B cell (primary cell): ENCODE data around the gene PPIL1. TPM values are rescaled to one million over a fixed set of nuclear protein-coding genes. Genes with fewer than 3 reads are reported as not detected.
A peak's percentile ranks its signal among the peaks of the same experiment; 100 is the strongest.

Experiments used
- ATAC-seq: fragments of 200-7000 bp; cut with Tn5 transposase; one replicate; pipeline ENCODE4 v1.10.0; 2021; ENCODE audit warnings: low read depth, mild to moderate bottlenecking, moderate number of reproducible peaks, moderate library complexity
- CTCF ChIA-PET: fragments of 350-600 bp; sonication (Branson Sonifier 250); formaldehyde crosslinking; loops from one replicate; lab custom pipeline; 2021; ENCODE audit warnings: antibody characterized with exemption, inconsistent platforms; lab: Charles Lee
- POLR2A ChIA-PET: fragments of 350-600 bp; sonication (Branson Sonifier 250); formaldehyde crosslinking; loops from one replicate; lab custom pipeline; 2021; ENCODE audit warnings: antibody characterized with exemption; lab: Charles Lee
- DNase-seq: peaks from one replicate; pipeline ENCODE4 v3.0.0; 2013
- H2AFZ ChIP-seq: 2 replicates; pipeline ENCODE4 v1.6.1; 2012; ENCODE audit warnings: mild to moderate bottlenecking, low read depth, low read length; ENCODE audit not compliant: insufficient read depth, poor library complexity, severe bottlenecking
- H3K27ac ChIP-seq, 2 donors: 1 replicate in 1 of 2; 2 replicates in 1 of 2; pipeline ENCODE4 v1.5.1; 2012 to 2013; ENCODE audit warnings: low read length in 2 of 2, mild to moderate bottlenecking in 2 of 2, moderate library complexity in 1 of 2
- H3K27me3 ChIP-seq, 4 experiments: fragments of 200-600 bp in 1 of 4; sonication (generic) in 1 of 4; replicated peaks in 1 of 4; 1 replicate in 2 of 4; 2 replicates in 2 of 4; pipeline versions ENCODE4 v1.6.1 to v1.7.0; 2013 to 2016; ENCODE audit warnings: low read length in 3 of 4, mild to moderate bottlenecking in 2 of 4, mixed read lengths in 1 of 4, moderate library complexity in 1 of 4; ENCODE audit not compliant: insufficient read depth in 4 of 4, control insufficient read depth in 3 of 4; ENCODE audit errors: control extremely low read depth in 1 of 4
- H3K36me3 ChIP-seq, 2 experiments: replicated peaks in 1 of 2; 1 replicate in 1 of 2; 2 replicates in 1 of 2; pipeline versions ENCODE4 v1.6.1 to v1.7.1; 2013; ENCODE audit warnings: low read length in 1 of 2; ENCODE audit not compliant: insufficient read depth in 2 of 2, control insufficient read depth in 1 of 2; ENCODE audit errors: control extremely low read depth in 1 of 2, extremely low read depth in 1 of 2
- H3K4me1 ChIP-seq, 2 donors: fragments of 200-600 bp in 1 of 2; sonication (generic) in 1 of 2; 1 replicate in 1 of 2; 2 replicates in 1 of 2; pipeline versions ENCODE4 v1.5.1 to v1.6.1; 2013 to 2017; ENCODE audit warnings: low read length in 2 of 2; ENCODE audit not compliant: control insufficient read depth in 2 of 2, insufficient read depth in 2 of 2
- H3K4me2 ChIP-seq: replicated peaks from 2 replicates; pipeline ENCODE3; 2012; ENCODE audit warnings: mild to moderate bottlenecking, low read depth, low read length; ENCODE audit not compliant: poor library complexity, severe bottlenecking
- H3K4me3 ChIP-seq, 5 experiments: fragments of 200-600 bp in 1 of 5; sonication (generic) in 1 of 5; 1 replicate in 3 of 5; 2 replicates in 2 of 5; pipeline versions ENCODE4 v1.5.1 to v1.7.0; 2011 to 2016; ENCODE audit warnings: low read length in 4 of 5, mild to moderate bottlenecking in 4 of 5, low read depth in 2 of 5, control low read depth in 1 of 5, moderate library complexity in 1 of 5; ENCODE audit not compliant: insufficient read depth in 1 of 5; ENCODE audit errors: control extremely low read depth in 1 of 5, extremely low read depth in 1 of 5
- H3K79me2 ChIP-seq: fragments of 200-600 bp; sonication (generic); one replicate; pipeline ENCODE4 v1.6.0; 2016; ENCODE audit warnings: low read length; ENCODE audit not compliant: control insufficient read depth, insufficient read depth
- H3K9ac ChIP-seq: fragments of 200-600 bp; sonication (generic); 2 replicates; pipeline ENCODE4 v1.6.1; 2017; ENCODE audit warnings: mild to moderate bottlenecking, low read length, moderate library complexity
- H3K9me3 ChIP-seq, 3 donors: one replicate each; pipeline versions ENCODE4 v1.6.1 to v1.7.1; 2013; ENCODE audit warnings: low read length in 2 of 3; ENCODE audit not compliant: control insufficient read depth in 2 of 3, insufficient read depth in 1 of 3; ENCODE audit errors: control extremely low read depth in 1 of 3
- H4K20me1 ChIP-seq: 2 replicates; pipeline ENCODE4 v1.6.0; 2012; ENCODE audit warnings: mild to moderate bottlenecking, low read length; ENCODE audit not compliant: insufficient read depth, control insufficient read depth, poor library complexity, severe bottlenecking
- H3K27ac Mint-ChIP-seq: one replicate; pipeline ENCODE4 v1.8.0; 2021; ENCODE audit warnings: mixed read lengths
- H3K27me3 Mint-ChIP-seq: one replicate; pipeline ENCODE4 v1.8.0; 2021; ENCODE audit warnings: mixed read lengths
- H3K4me1 Mint-ChIP-seq: one replicate; pipeline ENCODE4 v1.8.0; 2021; ENCODE audit warnings: mixed read lengths
- H3K4me3 Mint-ChIP-seq: one replicate; pipeline ENCODE4 v1.8.0; 2021; ENCODE audit warnings: mixed read lengths
- H3K9me3 Mint-ChIP-seq: one replicate; pipeline ENCODE4 v1.8.0; 2022; ENCODE audit warnings: mixed read lengths; ENCODE audit not compliant: insufficient read depth
- EZH2 ChIP-seq: IDR thresholded peaks from 2 replicates; pipeline ENCODE4 v1.6.1; 2012; ENCODE audit warnings: borderline replicate concordance, low read depth, mild to moderate bottlenecking, moderate library complexity, low read length; ENCODE audit not compliant: insufficient read depth, poor library complexity, severe bottlenecking
- WGBS: methylation state at CpG from one replicate; pipeline ENCODE4 v1.1.5; 2013; ENCODE audit warnings: missing lambda C conversion rate; ENCODE audit not compliant: insufficient coverage; 5-methylcytosine and 5-hydroxymethylcytosine counted together
- intact Hi-C: fragments of 100-400 bp; cut with micrococcal nuclease; formaldehyde crosslinking; loops from one replicate; pipeline ENCODE4 v1.10.0; 2022
- polyA plus RNA-seq: library from polyadenylated mRNA; depleted of rRNA; stranded (reverse); fragments of >200 nt; gene quantifications from 2 replicates; pipeline ENCODE4 v1.2.3, GENCODE V29; 2012
- total RNA-seq, 2 donors: library from RNA; stranded (reverse); fragments of 120-200 nt in 1 of 2; gene quantifications; 1 replicate in 1 of 2; 2 replicates in 1 of 2; pipeline versions ENCODE4 v1.2.3 to v1.2.4, GENCODE V29; 2013 to 2022
- TF ChIP-seq, protein P1 (sequence below): fragments of 200-600 bp; IDR thresholded peaks from one replicate; pipeline ENCODE4 v1.8.0; 2022; ENCODE audit warnings: antibody characterized with exemption, mild to moderate bottlenecking

Gene PPIL1
- total and polyA plus RNA-seq, 2 donors (not counting 1 experiment from before 2014, with no cell fraction given) = 2.9 to 7.0 TPM

DNA sequence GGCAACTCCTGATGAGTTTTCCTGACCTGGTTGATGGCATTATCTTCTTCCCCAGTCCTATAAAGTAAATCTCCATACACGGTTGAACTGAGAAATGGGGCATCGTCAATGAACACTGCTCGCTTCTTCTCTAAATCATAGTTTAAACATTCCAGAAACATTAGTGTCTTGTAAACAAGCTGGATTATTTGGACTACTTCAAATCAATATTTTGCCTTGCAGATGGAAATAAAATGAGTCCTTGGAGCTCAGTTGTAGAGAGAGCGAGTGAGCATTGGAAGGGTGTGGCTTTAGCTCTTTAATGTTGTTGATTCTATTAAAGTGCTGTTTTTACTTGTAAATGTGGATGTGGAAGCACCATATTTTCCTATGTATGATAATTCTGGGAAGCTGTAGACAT lies 29.5 kb upstream of the PPIL1 start:
- no peak overlapping the region for H3K27ac Mint-ChIP-seq
- POLR2A ChIA-PET = interaction anchor here (0.6 kb wide), 1 partner anchor 39 kb away, joined by 3 read pairs; no protein-coding TSS in a partner anchor

GRCh38 chr6:36897609-36898008 lies 23.0 kb upstream of the PPIL1 start:
- Histone ChIP-seq H4K20me1 (peaks cover 1% of the 10 kb centered on the region), H3K4me1 (no peaks in the 10 kb centered on the region), H3K9me3 (no peaks in the 10 kb centered on the region), H3K79me2 (peaks cover 46% of the 10 kb centered on the region), H3K27me3 (no peaks in the 10 kb centered on the region), H3K4me3 (no peak overlapping the region), H3K4me2 (no peak overlapping the region), H3K9ac (no peak overlapping the region), H3K27ac (no peak overlapping the region), H3K36me3 (peaks cover 17 to 22% of the 10 kb centered on the region in 2 experiments), H2AFZ (no peak overlapping the region)
- WGBS = 92% methylated on average over 2 of the region's 6 CpGs
- Mint-ChIP-seq H3K4me1 (no peaks in the 10 kb centered on the region), H3K27me3 (no peaks in the 10 kb centered on the region), H3K4me3 (no peak overlapping the region), H3K9me3 (no peaks in the 10 kb centered on the region), H3K27ac (no peak overlapping the region)
- peak; percentile 25 for DNase-seq
- no peak for ATAC-seq
- intact Hi-C loops = no loop called here
- ChIA-PET CTCF (interaction anchor here (0.7 to 2.9 kb wide), 2 partner anchors 120 to 153 kb away, joined by 3 to 13 read pairs; no protein-coding TSS in a partner anchor), POLR2A (interaction anchor here (0.7 kb wide), 1 partner anchor 586 kb away, joined by 4 read pairs; no protein-coding TSS in a partner anchor)
- TF ChIP-seq, protein P1, sequence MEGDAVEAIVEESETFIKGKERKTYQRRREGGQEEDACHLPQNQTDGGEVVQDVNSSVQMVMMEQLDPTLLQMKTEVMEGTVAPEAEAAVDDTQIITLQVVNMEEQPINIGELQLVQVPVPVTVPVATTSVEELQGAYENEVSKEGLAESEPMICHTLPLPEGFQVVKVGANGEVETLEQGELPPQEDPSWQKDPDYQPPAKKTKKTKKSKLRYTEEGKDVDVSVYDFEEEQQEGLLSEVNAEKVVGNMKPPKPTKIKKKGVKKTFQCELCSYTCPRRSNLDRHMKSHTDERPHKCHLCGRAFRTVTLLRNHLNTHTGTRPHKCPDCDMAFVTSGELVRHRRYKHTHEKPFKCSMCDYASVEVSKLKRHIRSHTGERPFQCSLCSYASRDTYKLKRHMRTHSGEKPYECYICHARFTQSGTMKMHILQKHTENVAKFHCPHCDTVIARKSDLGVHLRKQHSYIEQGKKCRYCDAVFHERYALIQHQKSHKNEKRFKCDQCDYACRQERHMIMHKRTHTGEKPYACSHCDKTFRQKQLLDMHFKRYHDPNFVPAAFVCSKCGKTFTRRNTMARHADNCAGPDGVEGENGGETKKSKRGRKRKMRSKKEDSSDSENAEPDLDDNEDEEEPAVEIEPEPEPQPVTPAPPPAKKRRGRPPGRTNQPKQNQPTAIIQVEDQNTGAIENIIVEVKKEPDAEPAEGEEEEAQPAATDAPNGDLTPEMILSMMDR = no peak
- TF ChIP-seq EZH2 = no peak

More for the DNA sequence above, 29.5 kb upstream of the PPIL1 start:
- Mint-ChIP-seq H3K9me3 (no peaks in the 10 kb centered on the region), H3K4me1 (no peaks in the 10 kb centered on the region), H3K27me3 (no peaks in the 10 kb centered on the region), H3K4me3 (no peak overlapping the region)
- no peak overlapping the region for H3K4me2 ChIP-seq
- H3K36me3 ChIP-seq = peaks cover 9 to 66% of the 10 kb centered on the region in 2 experiments
- ATAC-seq (no peak), DNase-seq (no peak)
- 100% methylated on average over 1 of the region's 4 CpGs for WGBS
- H3K9ac ChIP-seq = no peak overlapping the region
- peaks cover 27% of the 10 kb centered on the region for H3K79me2 ChIP-seq
- H3K27ac ChIP-seq = no peak overlapping the region
- TF ChIP-seq EZH2 = no peak
- TF ChIP-seq, protein P1 = no peak
- no peaks in the 10 kb centered on the region for H3K9me3 ChIP-seq
- no peaks in the 10 kb centered on the region for H3K27me3 ChIP-seq
- CTCF ChIA-PET = interaction anchor here (1.1 to 1.6 kb wide), 4 partner anchors 55 to 306 kb away, joined by 3 to 5 read pairs (median 4); no protein-coding TSS in a partner anchor
- H3K4me1 ChIP-seq = no peaks in the 10 kb centered on the region
- H4K20me1 ChIP-seq = no peaks in the 10 kb centered on the region
- intact Hi-C loops = no loop called here
- H3K4me3 ChIP-seq = no peak overlapping the region
- no peak overlapping the region for H2AFZ ChIP-seq
